IPS-18a (cell line): ENCODE results near the gene XPNPEP3.
"Not testable (repeated sequence)": the region's sequence is repeated elsewhere in the genome, so short reads cannot be mapped to it uniquely, and the experiment has no call there.

Source experiments
- H3K27ac ChIP-seq: one replicate; pipeline ENCODE4 v1.5.1; 2013; ENCODE audit warnings: low read length
- H3K27me3 ChIP-seq: one replicate; pipeline ENCODE4 v1.6.1; 2013; ENCODE audit warnings: mild to moderate bottlenecking, low read length; ENCODE audit not compliant: control insufficient read depth, insufficient read depth
- H3K36me3 ChIP-seq: one replicate; pipeline ENCODE4 v1.6.1; 2013; ENCODE audit warnings: low read depth, low read length; ENCODE audit not compliant: control insufficient read depth
- H3K4me1 ChIP-seq: one replicate; pipeline ENCODE4 v1.6.1; 2013; ENCODE audit warnings: low read depth, low read length; ENCODE audit not compliant: control insufficient read depth
- H3K4me3 ChIP-seq: one replicate; pipeline ENCODE4 v1.5.1; 2013; ENCODE audit warnings: low read length
- H3K9ac ChIP-seq: one replicate; pipeline ENCODE4 v1.6.1; 2013; ENCODE audit warnings: mild to moderate bottlenecking, low read length, moderate library complexity
- H3K9me3 ChIP-seq: one replicate; pipeline ENCODE4 v1.6.1; 2013; ENCODE audit warnings: low read depth, low read length; ENCODE audit not compliant: control insufficient read depth

Gene XPNPEP3

DNA sequence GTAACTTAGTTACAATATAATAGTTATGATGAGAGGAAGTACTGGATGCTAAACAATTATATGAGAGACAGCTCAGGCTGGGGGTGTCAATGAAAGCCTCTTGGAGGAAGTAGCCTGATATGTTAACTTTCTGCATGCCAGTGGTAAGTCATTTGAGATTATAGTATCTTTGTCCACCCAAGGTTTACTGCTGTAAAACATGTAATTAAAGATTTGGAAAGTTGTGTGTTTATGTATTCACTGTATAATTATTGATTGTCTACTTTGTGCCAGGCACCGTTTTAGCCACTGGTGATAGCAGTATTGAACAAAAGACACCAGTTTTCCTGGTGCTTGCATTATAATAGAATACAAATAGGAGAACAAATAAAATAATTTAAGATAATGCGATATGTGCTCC lies 5.6 kb downstream of the XPNPEP3 start:
- Histone ChIP-seq H3K27me3 (no peaks in the 10 kb centered on the region), H3K9me3 (no peaks in the 10 kb centered on the region), H3K9ac (no peak overlapping the region), H3K4me1 (peaks cover 7% of the 10 kb centered on the region), H3K4me3 (no peak overlapping the region), H3K36me3 (peaks cover 18% of the 10 kb centered on the region), H3K27ac (no peak overlapping the region)

DNA sequence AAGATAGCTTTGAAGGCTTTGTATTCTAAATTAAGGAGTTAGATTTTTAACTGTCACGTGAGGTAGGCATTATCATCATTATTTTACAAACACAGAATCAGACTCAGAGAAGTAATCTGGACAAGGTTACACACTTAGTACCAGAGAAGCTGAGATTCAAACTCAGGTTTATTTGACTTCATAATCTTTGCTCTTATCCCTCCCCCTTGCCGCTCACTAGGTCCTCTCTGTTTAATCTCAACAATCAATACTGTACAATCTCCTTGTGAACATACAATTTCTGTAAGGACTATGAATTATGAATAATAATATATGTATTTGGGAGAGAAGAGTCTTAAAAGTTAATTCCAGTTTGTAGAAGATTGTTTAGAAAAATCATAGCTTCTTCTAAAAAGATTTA lies 10.2 kb downstream of the XPNPEP3 start:
- no peak overlapping the region for H3K27ac ChIP-seq
- H3K9me3 ChIP-seq = no peaks in the 10 kb centered on the region
- no peak overlapping the region for H3K4me3 ChIP-seq
- H3K9ac ChIP-seq = no peak overlapping the region
- no peaks in the 10 kb centered on the region for H3K4me1 ChIP-seq
- peaks cover 3% of the 10 kb centered on the region for H3K36me3 ChIP-seq
- no peaks in the 10 kb centered on the region for H3K27me3 ChIP-seq

DNA sequence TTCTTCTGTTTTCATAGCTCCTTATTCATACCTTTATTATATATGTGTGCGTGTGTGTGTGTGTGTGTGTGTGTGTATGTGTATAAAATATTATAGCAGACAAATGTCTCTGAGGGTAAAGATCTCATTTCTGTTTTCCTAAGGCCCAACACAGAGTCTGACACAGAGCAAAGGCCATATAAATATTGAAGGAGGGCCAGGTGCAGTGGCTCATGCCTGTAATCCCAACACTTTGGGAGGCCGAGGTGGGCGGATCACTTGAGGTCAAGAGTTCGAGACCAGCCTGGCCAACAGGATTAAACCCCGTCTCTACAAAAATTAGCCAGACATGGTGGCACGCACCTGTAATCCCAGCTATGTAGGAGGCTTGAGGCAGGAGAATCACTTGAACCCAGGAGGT lies 11.4 kb downstream of the XPNPEP3 start:
- H3K27me3 ChIP-seq, H3K4me3 ChIP-seq, H3K36me3 ChIP-seq, H3K27ac ChIP-seq, H3K4me1 ChIP-seq, H3K9ac ChIP-seq, H3K9me3 ChIP-seq: not testable (repeated sequence)

DNA sequence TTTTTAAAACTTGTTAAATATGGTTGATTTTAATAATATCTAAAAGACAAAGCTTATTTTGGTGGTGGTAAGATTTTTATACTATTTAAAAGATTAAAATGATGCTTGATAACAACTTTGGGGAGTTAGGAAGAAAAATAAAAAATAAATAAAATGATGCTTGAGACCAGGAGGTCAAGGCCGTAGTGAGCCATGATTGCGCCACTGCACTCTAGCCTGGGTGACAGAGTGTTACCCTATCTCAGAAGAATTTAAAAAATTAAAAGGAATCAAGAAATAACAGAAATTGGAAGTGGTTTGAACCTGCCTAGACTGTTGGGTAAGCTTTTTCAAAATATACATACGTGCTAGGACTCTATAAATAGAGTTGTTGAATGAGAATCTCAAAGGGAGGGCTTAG lies 17.1 kb downstream of the XPNPEP3 start:
- Histone ChIP-seq H3K27me3 (no peaks in the 10 kb centered on the region), H3K4me3 (no peak overlapping the region), H3K27ac (no peak overlapping the region), H3K9me3 (no peaks in the 10 kb centered on the region), H3K36me3 (peaks cover 4% of the 10 kb centered on the region), H3K4me1 (no peaks in the 10 kb centered on the region), H3K9ac (no peak overlapping the region)

DNA sequence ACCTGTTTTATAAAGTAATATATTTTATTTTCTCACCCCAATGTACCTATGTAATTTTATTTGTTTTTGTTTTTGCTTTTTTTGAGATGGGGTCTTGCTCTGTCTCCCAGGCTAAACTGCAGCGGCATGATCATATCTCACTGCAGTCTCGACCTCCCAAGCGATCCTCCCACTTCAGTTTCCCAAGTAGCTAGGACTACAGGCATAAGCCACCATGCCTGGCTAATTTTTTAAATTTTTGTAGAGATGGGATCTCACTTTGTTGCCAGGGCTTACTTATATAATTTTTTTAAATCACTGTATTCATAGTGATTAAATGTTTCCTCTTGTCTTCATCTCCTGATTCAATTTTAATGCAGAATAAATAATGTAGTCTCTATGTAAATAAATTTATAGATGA lies 18.2 kb downstream of the XPNPEP3 start:
- H3K4me1 ChIP-seq = no peaks in the 10 kb centered on the region
- H3K27me3 ChIP-seq = no peaks in the 10 kb centered on the region
- no peak overlapping the region for H3K27ac ChIP-seq
- no peak overlapping the region for H3K9ac ChIP-seq
- peaks cover 4% of the 10 kb centered on the region for H3K36me3 ChIP-seq
- H3K4me3 ChIP-seq = no peak overlapping the region
- no peaks in the 10 kb centered on the region for H3K9me3 ChIP-seq

DNA sequence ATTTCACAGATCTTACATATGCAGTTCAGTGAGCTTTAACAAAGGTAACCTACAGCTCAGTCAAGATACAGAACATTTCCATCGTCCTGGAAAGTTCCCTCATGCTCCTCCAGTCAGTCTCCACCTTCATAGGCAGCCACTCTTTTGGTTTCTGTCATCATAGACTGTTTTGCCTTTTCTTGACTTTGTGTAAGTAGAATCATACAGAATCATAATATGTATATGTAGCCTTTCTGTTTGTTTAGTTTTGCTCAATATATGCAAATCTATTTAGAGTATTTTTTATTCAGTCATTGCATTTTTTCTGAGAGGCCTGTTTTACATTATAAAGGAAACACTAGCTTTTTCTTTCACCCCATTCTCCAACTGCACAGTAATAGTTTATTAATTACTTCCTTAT lies 20.0 kb downstream of the XPNPEP3 start:
- Histone ChIP-seq H3K4me3 (no peak overlapping the region), H3K36me3 (peaks cover 5% of the 10 kb centered on the region), H3K9ac (no peak overlapping the region), H3K9me3 (no peaks in the 10 kb centered on the region), H3K4me1 (no peaks in the 10 kb centered on the region), H3K27ac (no peak overlapping the region), H3K27me3 (no peaks in the 10 kb centered on the region)

DNA sequence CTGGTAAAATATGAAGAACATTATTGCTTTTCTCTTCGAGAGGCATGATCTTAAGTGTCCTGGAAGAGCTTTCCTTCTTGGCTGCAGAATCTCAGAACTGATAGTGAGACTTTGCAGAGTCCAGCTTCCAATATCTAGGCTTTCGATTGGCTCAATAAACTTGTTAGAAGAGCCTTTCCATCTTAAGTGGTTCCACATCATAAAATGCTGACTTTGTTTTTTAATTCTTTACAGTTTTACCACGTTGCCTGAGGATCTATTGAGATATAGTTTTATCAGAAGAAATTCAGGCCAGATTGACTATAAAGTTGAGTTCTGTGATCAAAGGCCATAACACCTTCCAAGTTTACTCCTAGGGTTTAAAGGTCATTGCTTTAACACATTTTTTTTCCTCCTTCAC lies 20.5 kb downstream of the XPNPEP3 start:
- Histone ChIP-seq H3K4me1 (no peaks in the 10 kb centered on the region), H3K9ac (no peak overlapping the region), H3K27me3 (no peaks in the 10 kb centered on the region), H3K27ac (no peak overlapping the region), H3K9me3 (no peaks in the 10 kb centered on the region), H3K36me3 (peaks cover 10% of the 10 kb centered on the region), H3K4me3 (no peak overlapping the region)

DNA sequence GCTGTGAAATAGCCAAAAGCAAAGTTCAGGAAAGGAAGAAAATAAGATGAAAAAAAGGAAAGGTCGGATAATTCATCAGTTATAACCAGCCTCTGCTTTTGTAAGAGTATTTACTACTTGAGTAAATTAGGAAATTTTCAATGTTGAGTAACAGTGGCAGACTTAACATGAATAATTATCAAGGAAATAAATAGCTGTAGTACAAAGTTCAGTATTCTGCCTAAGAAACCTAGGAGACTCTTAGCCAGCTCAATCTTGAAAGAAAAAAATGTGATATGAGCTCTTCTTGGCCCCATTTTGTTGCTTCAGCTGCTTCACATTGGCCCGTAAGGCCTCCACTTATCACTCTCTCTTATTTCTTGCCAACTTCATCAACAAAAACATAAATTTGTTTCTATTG lies 22.0 kb downstream of the XPNPEP3 start:
- Histone ChIP-seq H3K9me3 (no peaks in the 10 kb centered on the region), H3K4me1 (no peaks in the 10 kb centered on the region), H3K27me3 (no peaks in the 10 kb centered on the region), H3K9ac (no peak overlapping the region), H3K4me3 (no peak overlapping the region), H3K27ac (no peak overlapping the region), H3K36me3 (peaks cover 20% of the 10 kb centered on the region)

DNA sequence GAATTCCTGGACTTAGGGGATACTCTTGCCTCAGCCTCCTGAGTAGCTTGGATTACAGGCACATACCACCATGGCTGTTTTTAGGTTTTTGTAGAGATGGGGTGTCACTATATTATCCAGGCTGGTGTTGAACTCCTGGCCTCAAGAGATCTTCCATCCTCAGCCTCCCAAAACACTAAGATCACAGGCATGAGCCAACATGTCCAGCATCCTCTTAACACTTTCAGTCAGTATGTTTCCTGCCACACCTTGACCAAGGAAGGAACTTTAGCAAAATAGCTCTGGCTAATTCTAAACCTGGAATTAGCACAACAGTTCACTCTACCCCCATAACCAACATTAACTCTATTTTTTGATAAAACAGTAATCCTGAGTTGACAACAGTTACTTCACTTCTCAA lies 32.2 kb downstream of the XPNPEP3 start:
- no peak overlapping the region for H3K9ac ChIP-seq
- peaks cover 22% of the 10 kb centered on the region for H3K36me3 ChIP-seq
- no peaks in the 10 kb centered on the region for H3K4me1 ChIP-seq
- no peaks in the 10 kb centered on the region for H3K27me3 ChIP-seq
- H3K9me3 ChIP-seq = no peaks in the 10 kb centered on the region
- no peak overlapping the region for H3K4me3 ChIP-seq
- no peak overlapping the region for H3K27ac ChIP-seq

DNA sequence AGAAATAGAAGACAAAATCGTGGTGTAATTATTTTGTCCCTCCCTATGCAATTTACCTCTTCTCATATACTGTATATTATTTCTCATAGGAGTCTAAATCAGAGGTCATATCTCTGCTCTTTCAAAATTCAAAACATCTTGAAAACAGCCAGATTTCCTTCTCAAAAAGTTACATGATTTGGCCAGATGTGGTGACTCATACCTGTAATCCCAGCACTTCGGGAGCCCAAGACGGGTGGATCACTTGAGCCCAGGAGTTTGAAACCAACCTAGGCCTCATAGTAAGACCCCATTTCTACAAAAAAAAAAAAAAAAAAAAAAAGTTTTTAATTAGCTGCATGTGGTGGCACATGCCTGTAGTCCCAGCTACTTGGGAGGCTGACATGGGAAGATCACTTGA lies 33.9 kb downstream of the XPNPEP3 start:
- peaks cover 22% of the 10 kb centered on the region for H3K36me3 ChIP-seq
- H3K4me3 ChIP-seq = no peak overlapping the region
- no peak overlapping the region for H3K27ac ChIP-seq
- no peaks in the 10 kb centered on the region for H3K27me3 ChIP-seq
- no peaks in the 10 kb centered on the region for H3K4me1 ChIP-seq
- H3K9me3 ChIP-seq = no peaks in the 10 kb centered on the region
- H3K9ac ChIP-seq = no peak overlapping the region

DNA sequence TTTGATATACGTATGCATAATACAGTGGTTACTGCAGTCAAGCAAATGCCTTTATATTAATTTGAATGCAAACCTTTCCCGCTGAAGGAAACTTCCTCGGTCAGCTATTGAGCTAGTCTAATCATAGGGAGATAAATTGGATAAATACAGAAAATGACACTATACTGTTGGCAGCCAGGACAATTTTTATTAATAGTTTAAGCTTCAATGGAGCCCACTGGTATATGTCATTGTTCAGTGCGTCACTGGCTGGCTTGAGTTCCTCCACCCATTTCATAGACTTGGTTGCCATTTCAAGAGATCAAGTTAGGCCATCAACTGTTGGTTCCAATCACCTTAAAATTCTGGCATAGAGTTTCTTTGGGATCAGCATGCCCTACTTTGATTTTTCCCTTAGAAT lies 37.5 kb downstream of the XPNPEP3 start:
- Histone ChIP-seq H3K4me1 (peaks cover 2% of the 10 kb centered on the region), H3K4me3 (no peak overlapping the region), H3K9ac (no peak overlapping the region), H3K9me3 (no peaks in the 10 kb centered on the region), H3K27me3 (no peaks in the 10 kb centered on the region), H3K36me3 (no peaks in the 10 kb centered on the region), H3K27ac (no peak overlapping the region)

DNA sequence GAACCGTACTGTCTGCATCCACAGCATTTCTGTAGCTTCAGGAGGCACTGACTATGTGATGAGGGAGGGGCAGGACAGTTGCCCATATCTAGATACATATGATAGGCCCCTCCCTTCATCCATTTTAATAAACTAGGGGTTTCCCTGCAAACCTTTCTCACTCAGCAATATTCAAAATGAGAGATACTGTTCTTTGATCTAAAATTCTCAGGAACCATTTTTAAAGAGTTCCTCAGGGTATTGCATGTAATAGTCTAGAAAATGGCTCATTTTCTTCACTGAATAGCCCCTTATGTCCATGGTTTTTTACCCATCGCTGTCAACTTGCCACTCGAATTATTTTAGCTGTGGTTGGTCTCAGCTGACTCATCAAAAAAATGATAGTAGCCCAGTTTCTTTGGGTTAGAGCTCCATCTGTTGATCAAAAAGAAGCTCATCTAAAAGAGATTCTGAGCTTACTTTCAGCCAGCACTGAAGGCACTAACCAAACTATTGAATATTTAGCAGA lies 42.0 kb downstream of the XPNPEP3 start:
- no peak overlapping the region for H3K9ac ChIP-seq
- H3K27ac ChIP-seq = no peak overlapping the region
- H3K36me3 ChIP-seq = no peaks in the 10 kb centered on the region
- H3K9me3 ChIP-seq = no peaks in the 10 kb centered on the region
- no peaks in the 10 kb centered on the region for H3K27me3 ChIP-seq
- H3K4me1 ChIP-seq = peaks cover 2% of the 10 kb centered on the region
- no peak overlapping the region for H3K4me3 ChIP-seq
